K562 (cell line): ENCODE results near the gene ZDHHC8. TPM values are rescaled to one million over a fixed set of nuclear protein-coding genes. Genes with fewer than 3 reads are reported as not detected.

Experiments
- ARID4B ChIP-seq: sonication (generic); formaldehyde crosslinking; IDR thresholded peaks from 2 replicates; pipeline ENCODE4 v1.8.0; 2022; ENCODE audit warnings: mild to moderate bottlenecking, missing genetic modification reagents
- CCNT2 ChIP-seq: IDR thresholded peaks from 2 replicates; pipeline ENCODE4 v1.6.1; 2011; ENCODE audit warnings: borderline replicate concordance, low read depth, mild to moderate bottlenecking, moderate library complexity, mixed read lengths, low read length; ENCODE audit not compliant: insufficient read length; ENCODE audit errors: extremely low read depth
- CHD2 ChIP-seq: IDR thresholded peaks from 2 replicates; pipeline ENCODE4 v1.6.1; 2011; ENCODE audit warnings: low read depth, low read length
- FOS ChIP-seq: IDR thresholded peaks from 3 replicates; pipeline ENCODE4 v1.6.1; 2011; ENCODE audit not compliant: insufficient read length; ENCODE audit errors: extremely low read depth
- FOXK2 ChIP-seq, 2 experiments: fragments of 450-650 bp; IDR thresholded peaks in 1 of 2; conservative IDR thresholded peaks in 1 of 2; 2 replicates each; pipeline ENCODE4 v1.6.1; 2016; ENCODE audit warnings: low read depth in 2 of 2, mild to moderate bottlenecking in 1 of 2
- GMEB1 ChIP-seq: fragments of 250-450 bp; sonication (Bioruptor Pico); IDR thresholded peaks from 2 replicates; pipeline ENCODE4 v1.4.0; 2020; ENCODE audit warnings: mild to moderate bottlenecking
- LEF1 ChIP-seq: fragments of 450-650 bp; IDR thresholded peaks from 2 replicates; pipeline ENCODE4 v1.6.1; 2016; ENCODE audit warnings: mild to moderate bottlenecking
- MAX ChIP-seq: sonication (generic); formaldehyde crosslinking; IDR thresholded peaks from 2 replicates; pipeline ENCODE4 v1.9.0; 2022; ENCODE audit warnings: mild to moderate bottlenecking, missing genetic modification reagents
- PTRF ChIP-seq: fragments of 450-650 bp; IDR thresholded peaks from 2 replicates; pipeline ENCODE4 v1.6.1; 2016; ENCODE audit warnings: mild to moderate bottlenecking, missing genetic modification characterization, missing compliant biosample characterization
- PURB ChIP-seq: sonication (generic); formaldehyde crosslinking; IDR thresholded peaks from 2 replicates; pipeline ENCODE4 v1.9.0; 2021; ENCODE audit warnings: low read depth, mild to moderate bottlenecking, missing genetic modification reagents
- TEAD1 ChIP-seq, 2 experiments: fragments of 450-650 bp in 1 of 2; sonication (generic) in 1 of 2; formaldehyde crosslinking; IDR thresholded peaks; 2 replicates each; pipeline versions ENCODE4 v1.4.0 to v1.8.0; 2020 to 2022; ENCODE audit warnings: mild to moderate bottlenecking in 2 of 2, missing genetic modification reagents in 1 of 2
- ZBTB17 ChIP-seq: fragments of 450-650 bp; formaldehyde crosslinking; IDR thresholded peaks from 2 replicates; pipeline ENCODE4 v1.4.0; 2020; ENCODE audit warnings: mild to moderate bottlenecking
- ZNF740 ChIP-seq, 3 experiments: fragments of 200-800 bp in 1 of 3; sonication (Bioruptor generic) in 1 of 3; sonication (generic) in 1 of 3; formaldehyde crosslinking in 1 of 3; IDR thresholded peaks; 2 replicates each; pipeline versions ENCODE4 v1.6.1 to v1.8.0; 2016 to 2022; ENCODE audit warnings: mild to moderate bottlenecking in 2 of 3, missing compliant biosample characterization in 2 of 3, missing genetic modification characterization in 2 of 3, missing genetic modification reagents in 1 of 3
- ZNF764 ChIP-seq: fragments of 250-450 bp; sonication (Bioruptor Pico); IDR thresholded peaks from 2 replicates; pipeline ENCODE4 v1.4.0; 2020; ENCODE audit warnings: low read depth, mild to moderate bottlenecking, moderate library complexity
- polyA plus RNA-seq, 8 experiments: library from polyadenylated mRNA; depleted of rRNA in 4 of 8; stranded (reverse) in 5 of 8; unstranded in 3 of 8; fragments of >200 nt; fragmentation: Nextera tagmentation in 2 of 8; fragmentation: Illumina TruSeq in 1 of 8; extraction: Ambion mirVana in 2 of 8; extraction: Trizol in 1 of 8; gene quantifications; 2 replicates each; pipeline versions ENCODE4 v1.2.1 to v1.2.3, GENCODE V29; 2011 to 2014; ENCODE audit warnings: inconsistent platforms in 1 of 8, missing spikeins in 1 of 8
- total RNA-seq, 7 experiments: library from RNA; depleted of rRNA in 6 of 7; stranded (reverse); fragments of >200 nt in 6 of 7; fragmentation: Illumina TruSeq in 2 of 7; extraction: Trizol in 2 of 7; gene quantifications; 2 replicates each; pipeline versions ENCODE4 v1.2.1 to v1.2.3, GENCODE V29; 2011 to 2021; ENCODE audit warnings: low replicate concordance in 1 of 7
- TF ChIP-seq, protein P1 (sequence below), 3 experiments: IDR thresholded peaks in 2 of 3; conservative IDR thresholded peaks in 1 of 3; 2 replicates each; pipeline ENCODE4 v1.5.1; 2011 to 2012; ENCODE audit warnings: low read length in 3 of 3, mild to moderate bottlenecking in 3 of 3, control low read depth in 2 of 3, improper control_type of control experiment in 1 of 3, inconsistent platforms in 1 of 3, low read depth in 1 of 3, mixed read lengths in 1 of 3, moderate library complexity in 1 of 3; ENCODE audit not compliant: insufficient read depth in 2 of 3

The ZDHHC8 gene
- total and polyA plus RNA-seq, 9 of the 15 experiments (the other 6 are each of a cell fraction or from before 2014, with no cell fraction given): 0.04 to 109 (median 16.4) TPM

- TF ChIP-seq ZBTB17 (CRISPR knock-in tag): no peak
- TF ChIP-seq, protein P1, sequence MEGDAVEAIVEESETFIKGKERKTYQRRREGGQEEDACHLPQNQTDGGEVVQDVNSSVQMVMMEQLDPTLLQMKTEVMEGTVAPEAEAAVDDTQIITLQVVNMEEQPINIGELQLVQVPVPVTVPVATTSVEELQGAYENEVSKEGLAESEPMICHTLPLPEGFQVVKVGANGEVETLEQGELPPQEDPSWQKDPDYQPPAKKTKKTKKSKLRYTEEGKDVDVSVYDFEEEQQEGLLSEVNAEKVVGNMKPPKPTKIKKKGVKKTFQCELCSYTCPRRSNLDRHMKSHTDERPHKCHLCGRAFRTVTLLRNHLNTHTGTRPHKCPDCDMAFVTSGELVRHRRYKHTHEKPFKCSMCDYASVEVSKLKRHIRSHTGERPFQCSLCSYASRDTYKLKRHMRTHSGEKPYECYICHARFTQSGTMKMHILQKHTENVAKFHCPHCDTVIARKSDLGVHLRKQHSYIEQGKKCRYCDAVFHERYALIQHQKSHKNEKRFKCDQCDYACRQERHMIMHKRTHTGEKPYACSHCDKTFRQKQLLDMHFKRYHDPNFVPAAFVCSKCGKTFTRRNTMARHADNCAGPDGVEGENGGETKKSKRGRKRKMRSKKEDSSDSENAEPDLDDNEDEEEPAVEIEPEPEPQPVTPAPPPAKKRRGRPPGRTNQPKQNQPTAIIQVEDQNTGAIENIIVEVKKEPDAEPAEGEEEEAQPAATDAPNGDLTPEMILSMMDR (IDR thresholded peaks at IDR 0.05 in 2 of 3, conservative IDR thresholded peaks at IDR 0.05 in 1 of 3; ENCODE audit: insufficient read depth in 2 of 3, low read depth in 1 of 3, low read length in 3 of 3): peak; percentile 68 to 86 (median 74)
- TF ChIP-seq ARID4B (CRISPR knock-in tag): peak; percentile 66; the same call in 1 of the 2 replicates
- no peak for TF ChIP-seq FOXK2 (conservative IDR thresholded peaks at IDR 0.05 in 1 of 2, IDR thresholded peaks at IDR 0.05 in 1 of 2; ENCODE audit: low read depth in 2 of 2)
- peak; percentile 22 for TF ChIP-seq CCNT2
- no peak for TF ChIP-seq LEF1
- TF ChIP-seq ZNF764: no peak
- TF ChIP-seq PTRF (tag): no peak
- TF ChIP-seq MAX (CRISPR knock-in tag): peak; percentile 45; the same call in 1 of the 2 replicates
- no peak for TF ChIP-seq CHD2
- TF ChIP-seq ZNF740 (CRISPR knock-in tag; IDR thresholded peaks at IDR 0.05): 0 out of 2 replicates have a peak, but pooled peaks have one; percentile 22
- no peak for TF ChIP-seq ZNF740 (tag; IDR thresholded peaks at IDR 0.05)
- TF ChIP-seq GMEB1: no peak
- peak in 1 of 2 experiments; percentile 68; a peak in 2 of 4 replicates for TF ChIP-seq TEAD1 (CRISPR knock-in tag; IDR thresholded peaks at IDR 0.05)
- no peak; the same call in none of the 2 replicates for TF ChIP-seq PURB (CRISPR knock-in tag)
- TF ChIP-seq FOS: no peak
Measured at GRCh38 chr22:20174785-20175596, 43.4 kb downstream of the ZDHHC8 start (continued).
